HG02885 (cell line): Measurements from ENCODE around the gene VTA1.
"Not testable (repeated sequence)": the region's sequence is repeated elsewhere in the genome, so short reads cannot be mapped to it uniquely, and the experiment has no call there.

Source experiments
- ATAC-seq: cut with Tn5 transposase; IDR thresholded peaks from one replicate; pipeline ENCODE4 v1.9.1; 2021; ENCODE audit warnings: mild to moderate bottlenecking; ENCODE audit not compliant: unreplicated experiment, poor library complexity

VTA1 gene

DNA sequence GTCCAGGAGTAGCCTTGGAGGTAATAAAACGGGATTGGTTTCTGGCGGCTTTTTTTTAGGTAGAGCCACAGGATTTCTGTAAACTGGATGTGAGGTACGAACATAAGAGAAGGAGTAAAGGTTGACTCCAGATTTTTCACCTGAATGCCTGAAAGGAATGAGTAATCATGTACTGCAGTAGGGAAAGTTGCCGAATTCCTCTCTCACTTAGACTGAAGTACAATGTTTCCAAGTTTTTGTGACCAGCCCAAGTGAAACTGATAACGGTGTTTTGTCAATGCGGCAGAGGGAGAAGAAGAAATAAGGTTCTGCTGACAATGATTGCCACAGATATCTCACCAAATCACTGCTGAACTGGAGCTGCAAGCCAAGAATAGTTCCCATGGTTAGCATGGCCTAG, 75.0 kb downstream of the VTA1 start:
- no peak for ATAC-seq

DNA sequence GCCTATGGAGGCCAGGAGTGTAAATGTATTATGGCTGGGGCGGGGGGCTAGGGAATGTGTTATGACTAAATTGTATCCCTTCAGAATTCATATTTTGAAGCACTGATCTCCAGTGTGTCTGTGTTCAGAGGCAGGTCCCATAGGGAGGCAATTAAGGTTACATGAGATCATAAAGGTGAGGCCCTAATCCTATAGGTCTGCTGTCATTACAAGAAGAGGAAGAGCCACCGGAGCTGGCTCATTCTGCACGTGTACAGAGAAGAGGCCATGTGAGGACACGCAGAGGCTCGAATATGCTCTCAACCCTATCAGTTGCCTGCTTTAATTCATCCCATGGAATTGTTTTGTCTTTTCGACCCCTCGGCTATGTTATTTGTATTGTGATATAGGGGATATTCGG, 76.9 kb downstream of the VTA1 start:
- no peak for ATAC-seq

DNA sequence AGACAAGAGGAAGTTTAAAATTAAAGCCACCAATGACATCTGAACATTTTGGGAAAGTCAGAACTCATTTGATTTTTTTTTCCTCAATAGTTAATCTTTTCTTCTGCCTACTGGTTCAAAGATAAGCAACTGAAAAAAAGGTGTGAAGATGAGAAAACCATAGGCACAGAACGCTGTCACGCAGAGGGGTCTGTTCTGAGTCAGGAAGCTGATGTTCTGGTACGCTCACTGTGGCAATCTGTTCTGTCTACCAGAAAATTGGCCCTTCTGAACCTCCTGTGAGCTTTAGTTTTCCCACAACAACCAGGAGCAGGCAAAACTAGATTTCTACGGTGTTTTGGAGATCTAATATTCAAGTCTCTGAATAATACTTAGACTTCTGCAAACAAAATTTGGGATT, 78.1 kb downstream of the VTA1 start:
- no peak for ATAC-seq

DNA sequence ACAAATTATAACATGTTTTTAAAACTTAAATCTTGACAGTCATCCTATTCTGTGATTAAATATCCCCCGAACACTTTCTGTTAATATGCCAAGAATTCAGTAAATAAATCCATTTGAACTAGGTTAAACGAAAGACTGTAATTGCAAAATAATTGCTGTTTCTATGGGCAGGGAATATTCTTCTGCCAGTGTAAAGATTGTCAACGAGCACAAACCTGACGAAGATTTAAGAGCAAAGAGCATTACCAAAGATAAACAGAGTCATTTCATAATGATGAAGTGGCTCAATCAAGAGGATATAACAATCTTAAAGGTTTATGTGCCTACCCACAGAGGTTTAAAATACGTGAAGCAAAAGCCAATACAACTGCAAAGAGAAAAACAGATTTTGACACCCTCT, 78.5 kb downstream of the VTA1 start:
- no peak for ATAC-seq

DNA sequence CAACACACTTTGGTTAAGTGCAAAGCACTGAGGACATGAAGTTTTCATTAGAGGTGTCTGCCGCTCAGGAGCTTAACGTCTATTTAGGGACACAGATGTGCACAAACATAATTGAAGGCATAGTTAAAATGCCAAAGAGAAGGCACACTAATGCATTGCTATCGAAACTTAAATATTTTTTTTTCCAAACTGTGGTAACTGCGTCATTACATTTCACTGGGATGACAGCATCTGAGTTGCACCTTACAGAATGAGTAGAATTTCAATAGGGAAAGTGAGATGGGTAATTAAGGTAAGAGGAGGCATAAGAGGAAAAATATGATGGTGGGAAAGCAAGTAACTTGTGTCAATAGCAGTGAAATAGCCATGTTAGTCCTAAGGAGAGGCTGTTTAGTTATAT, 79.7 kb downstream of the VTA1 start:
- no peak for ATAC-seq

DNA sequence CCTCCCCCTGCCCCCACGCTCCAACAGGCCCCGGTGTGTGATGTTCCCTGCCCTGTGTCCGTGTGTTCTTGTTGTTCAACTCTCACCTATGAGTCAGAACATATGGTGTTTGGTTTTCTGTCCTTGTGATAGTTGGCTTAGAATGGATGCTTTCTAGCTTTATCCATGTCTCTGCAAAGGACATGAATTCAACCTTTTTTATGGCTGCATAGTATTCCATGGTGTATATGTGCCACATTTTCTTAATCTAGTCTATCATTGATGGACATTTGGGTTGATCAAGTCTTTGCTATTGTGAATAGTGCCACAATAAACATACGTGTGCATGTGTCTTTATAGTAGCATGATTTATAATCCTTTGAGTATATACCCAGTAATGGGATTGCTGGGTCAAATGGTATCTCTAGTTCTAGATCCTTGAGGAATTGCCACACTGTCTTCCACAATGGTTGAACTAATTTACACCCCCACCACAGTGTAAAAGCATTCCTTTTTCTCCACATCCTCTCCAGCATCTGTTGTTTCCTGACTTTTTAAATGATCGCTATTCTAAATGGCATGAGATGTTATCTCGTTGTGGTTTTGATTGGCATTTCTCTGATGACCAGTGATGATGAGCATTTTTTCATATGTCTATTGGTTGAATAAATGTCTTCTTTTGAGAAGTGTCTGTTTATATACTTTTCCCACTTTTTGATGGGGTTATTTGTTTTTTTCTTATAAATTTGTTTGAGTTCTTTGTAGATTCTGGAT, 82.6 kb downstream of the VTA1 start:
- ATAC-seq = not testable (repeated sequence)

DNA sequence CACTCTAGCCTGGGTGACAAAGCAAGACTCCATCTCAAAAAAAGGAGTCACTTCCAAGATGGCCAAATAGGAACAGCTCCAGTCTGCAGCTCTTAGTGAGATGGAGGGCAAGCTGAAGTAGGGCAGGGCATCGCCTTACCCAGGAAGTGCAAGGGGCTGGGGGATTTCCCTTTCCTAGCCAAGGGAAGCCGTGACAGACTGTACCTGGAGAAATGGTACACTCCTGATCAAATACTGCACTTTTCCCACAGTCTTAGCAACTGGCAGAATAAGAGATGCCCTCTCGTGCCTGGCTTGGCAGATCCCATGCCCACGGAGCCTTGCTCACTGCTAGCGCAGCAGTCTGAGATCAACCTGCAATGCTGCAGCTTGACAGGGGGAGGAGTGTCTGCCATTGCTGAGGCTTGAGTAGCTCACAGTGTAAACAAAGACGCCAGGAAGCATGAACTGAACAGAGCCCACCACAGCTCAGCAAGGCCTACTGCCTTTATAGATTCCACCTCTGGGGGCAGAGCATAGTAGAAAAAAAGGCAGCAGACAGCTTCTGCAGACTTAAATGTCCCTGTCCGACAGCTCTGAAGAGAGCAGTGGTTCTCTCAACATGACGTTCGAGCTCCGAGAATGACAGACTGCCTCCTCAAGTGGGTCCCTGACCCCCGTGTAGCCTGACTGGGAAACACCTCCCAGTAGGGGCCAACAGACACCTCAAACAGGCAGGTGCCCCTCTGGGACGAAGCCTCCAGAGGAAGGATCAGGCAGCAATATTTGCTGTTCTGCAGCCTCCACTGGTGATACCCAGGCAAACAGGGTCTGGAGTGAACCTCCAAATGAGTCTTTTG, 85.4 kb downstream of the VTA1 start:
- ATAC-seq = not testable (repeated sequence)

DNA sequence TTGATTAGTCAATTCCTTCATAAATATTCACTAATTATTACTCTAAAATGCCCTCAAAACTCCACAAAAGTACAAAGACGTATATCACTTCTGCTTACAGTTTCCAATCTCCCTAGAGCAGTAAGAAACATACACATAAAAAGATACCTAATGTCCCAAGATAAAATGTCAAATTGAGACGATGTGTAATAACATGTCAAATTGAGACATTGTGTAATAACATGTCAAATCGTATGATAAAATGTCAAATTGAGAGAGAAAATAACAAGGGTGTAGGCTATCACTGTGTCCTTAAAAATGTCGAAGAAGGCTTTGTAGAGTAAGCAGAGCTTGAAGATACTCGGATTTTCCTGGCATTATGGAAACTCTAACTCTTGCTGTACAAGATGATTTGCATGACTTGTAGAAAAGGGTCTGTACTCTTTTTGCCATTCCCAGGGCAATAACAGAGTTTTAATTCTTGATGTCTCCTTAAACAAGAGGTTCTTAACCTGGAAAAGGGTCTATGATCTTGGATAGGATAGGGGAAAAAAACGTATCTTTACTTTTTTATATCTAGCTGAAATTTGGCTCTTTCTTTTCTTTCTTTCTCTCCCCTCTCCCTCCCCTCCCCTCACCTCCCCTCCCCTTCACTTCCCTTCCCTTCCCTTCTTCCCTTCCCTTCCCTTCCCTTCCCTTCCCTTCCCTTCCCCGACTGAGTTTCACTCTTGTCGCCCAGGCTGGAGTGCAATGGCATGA, 87.1 kb downstream of the VTA1 start:
- ATAC-seq = no peak

DNA sequence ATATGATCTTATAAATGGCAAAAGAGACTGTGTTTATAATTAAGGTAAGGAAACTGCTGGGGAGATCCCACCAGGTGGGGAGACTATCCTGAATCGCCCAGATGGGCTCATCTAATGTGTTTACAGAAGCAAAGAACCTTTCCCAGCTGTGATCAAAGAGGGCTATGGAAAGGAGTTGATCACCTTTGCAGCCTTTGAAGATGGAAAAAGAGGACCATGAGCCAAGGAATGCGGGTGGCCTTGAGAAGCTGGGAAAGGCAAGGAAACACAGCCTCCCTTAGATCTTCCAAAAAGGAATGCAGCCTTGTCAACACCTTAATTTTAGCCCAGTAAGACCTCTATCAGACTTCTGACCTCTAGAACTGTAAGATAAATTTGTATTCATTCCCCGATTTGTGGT, 88.2 kb downstream of the VTA1 start:
- no peak for ATAC-seq

DNA sequence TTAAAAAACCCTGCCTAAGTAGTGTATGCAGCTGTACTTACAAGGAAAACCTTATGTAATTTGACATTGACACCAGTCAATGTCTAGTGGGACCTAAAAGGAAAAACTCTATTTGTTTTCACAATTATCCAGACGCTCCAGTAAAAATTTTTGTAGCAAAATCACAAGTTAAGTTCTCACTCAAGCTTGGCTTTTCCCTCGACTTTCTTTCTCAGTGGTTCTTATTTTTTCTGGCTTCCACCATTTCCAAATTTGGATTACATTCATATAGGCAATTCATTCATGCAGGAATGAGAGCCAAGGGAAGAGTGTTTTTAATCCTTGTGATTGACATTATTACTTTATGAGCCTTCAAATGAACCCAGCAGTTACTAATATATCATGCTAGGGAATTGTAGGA, 88.7 kb downstream of the VTA1 start:
- no peak for ATAC-seq

DNA sequence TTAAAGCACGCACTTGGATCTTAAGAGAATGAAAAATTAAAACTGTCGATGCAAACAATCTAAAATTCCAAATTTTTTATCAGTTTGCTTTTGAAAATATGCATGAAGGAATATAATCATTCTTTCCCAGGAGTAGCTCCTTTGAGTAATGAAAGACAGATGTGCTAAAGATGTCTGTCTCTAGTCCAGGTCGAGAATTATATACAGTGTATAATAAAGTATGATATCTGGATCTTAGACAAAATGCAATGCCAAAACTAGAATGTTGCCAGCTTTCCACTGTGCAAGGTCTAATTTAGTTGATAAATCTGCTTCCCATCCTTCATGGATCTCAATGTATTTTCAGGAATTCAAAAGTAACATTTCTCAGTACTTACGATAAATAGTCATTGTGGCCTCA, 89.6 kb downstream of the VTA1 start:
- ATAC-seq = no peak

DNA sequence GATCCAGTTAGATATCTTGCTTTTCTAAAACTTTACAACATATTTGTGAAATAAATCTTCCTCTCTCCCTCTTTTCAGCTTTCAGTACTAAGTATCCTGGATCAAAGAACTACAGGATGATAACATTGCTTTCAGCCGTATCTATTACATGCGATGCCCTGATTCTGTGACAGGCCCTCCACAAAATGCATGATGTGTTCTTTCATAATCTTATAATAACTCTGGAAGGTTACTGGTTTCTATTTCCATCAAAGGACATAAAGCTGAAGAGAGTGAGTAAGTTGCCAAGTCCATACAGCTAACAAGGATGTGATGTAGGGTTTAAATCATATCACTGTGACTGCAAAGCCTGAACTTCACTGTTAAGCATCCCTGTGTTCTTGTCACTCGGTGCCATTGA, 91.8 kb downstream of the VTA1 start:
- no peak for ATAC-seq

DNA sequence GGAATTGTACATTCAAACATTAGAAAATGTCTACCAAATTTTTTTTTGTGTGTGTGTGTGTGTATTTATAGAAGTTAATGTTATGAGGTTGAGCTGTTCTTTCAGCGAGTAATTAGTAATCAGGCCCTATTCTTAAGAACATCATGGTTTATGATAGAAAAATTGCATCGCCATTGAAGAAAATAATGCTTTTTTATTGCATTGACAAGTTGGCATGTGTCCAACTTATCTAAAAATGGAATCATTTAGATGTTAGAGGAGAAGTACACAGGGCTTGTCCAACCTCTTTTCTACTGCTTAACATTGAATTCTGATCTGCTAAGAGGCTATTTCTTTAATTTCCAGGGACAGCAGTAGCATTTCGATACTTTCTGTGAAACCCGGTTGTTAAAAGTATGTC, 93.1 kb downstream of the VTA1 start:
- no peak for ATAC-seq

DNA sequence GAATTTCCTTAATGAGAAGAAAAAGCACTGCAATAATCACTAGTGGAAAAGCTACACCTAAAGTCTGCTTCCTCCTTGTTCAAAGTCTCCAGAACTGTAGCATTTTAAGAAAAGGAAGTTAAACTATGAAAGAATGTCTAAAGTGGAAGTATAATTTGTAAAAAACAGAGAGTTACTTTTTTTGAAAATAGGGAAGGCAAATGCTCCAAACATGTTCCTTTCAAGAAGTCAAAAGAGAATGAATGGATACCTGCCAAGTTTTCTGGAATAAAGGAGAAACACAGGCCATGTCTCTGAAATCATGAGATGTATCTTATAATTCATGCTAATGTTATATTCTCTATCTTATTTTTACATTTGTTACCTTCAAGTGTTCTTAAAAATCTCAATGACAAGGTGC, 94.0 kb downstream of the VTA1 start:
- no peak for ATAC-seq

DNA sequence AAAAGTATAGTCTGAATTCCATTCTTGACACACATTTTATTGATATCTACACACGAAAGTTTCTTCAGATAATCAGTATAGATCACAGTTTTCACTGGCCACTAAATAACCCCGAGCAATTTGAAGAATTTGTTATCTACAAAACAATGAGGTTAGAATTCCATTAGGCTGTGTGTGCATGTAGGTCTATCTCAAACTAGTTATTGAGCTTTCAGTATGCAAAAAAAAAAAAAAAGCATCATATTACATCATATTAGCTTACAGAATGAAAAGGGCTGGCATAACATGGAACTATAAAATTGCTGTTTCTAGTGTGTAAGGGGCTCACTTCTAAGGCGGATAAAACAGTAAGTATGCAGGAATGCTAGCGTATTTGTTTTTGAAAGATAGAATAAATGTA, 95.2 kb downstream of the VTA1 start:
- ATAC-seq = no peak

DNA sequence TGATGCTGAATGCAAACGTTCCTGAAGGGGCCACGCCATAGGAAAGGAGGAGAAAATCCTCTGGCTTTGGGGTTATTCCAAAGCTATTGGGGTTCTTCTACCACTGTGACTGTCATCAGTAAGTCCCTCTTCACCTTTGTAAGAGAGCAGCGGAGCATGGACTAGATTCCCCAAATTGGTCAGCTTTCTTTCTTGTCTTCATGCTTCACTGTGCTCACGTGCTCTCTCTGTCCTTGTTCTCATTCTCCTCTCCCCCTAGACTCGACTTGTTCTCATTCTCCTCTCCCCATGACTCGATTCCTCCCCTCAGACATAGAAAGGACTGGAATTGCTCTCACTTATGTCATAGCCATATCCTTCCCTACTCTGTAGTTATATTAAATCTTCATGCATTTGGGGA, 99.9 kb downstream of the VTA1 start:
- ATAC-seq = peak; percentile 91

DNA sequence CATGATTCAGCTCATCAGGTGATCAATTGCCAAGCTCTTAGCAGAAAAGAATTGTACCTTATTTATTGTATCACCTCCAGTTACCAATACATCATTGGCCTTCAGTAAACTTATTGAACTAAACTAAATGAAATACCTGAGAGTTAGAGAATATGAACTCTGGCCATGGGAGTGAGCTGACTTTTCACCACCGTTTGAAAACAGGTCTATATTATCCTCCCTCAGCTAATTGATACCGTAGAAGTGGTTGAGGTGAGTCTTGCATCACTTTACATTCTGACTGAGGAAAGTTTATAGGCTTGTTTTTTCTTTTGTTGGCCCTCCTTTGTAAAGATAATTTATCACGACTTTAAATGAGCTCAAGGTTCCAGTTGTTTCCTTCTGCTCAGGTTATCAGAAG, 102.2 kb downstream of the VTA1 start:
- no peak for ATAC-seq

DNA sequence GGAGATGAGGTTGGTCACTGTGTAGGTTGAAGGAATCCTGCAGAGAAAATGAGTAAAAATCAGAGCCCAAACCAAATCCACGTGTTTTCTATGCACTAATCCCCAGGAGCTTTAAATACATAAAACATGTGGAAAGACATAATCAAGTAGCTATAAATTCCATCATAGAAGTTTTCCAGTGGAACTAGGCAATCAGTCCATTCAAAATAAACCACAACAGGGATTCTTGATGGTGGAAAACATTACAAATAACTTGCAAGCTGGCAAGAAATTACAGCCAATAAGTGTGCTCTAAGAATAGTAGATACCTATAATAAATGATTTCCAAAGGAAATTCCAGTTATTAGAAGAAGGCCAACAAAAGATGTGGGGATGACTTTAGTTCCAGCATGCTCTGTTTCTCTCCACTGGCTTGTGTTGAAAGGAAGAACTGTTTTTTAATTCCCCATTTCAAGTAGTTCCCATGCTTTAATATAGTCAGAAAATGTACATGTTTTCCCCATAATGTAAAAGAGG, 104.9 kb downstream of the VTA1 start:
- ATAC-seq = no peak

DNA sequence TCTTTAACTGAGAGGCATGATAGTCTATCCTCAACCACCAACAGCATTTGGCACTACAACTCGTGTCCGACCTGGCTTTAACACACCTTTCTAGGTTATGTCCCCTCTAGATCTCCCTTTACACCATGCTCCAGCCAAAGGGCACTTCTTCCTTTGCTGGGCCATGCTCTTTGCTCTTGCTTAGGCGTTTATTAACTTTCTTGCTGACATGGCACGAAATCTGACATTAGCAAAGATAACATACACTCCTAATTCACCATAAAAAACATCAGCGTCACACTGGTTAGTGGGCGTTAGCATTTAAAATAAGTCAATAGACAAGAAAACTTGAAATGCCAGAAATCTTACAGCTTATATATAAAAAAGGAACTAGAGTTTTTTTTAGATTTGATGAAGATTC, 107.5 kb downstream of the VTA1 start:
- ATAC-seq = no peak

DNA sequence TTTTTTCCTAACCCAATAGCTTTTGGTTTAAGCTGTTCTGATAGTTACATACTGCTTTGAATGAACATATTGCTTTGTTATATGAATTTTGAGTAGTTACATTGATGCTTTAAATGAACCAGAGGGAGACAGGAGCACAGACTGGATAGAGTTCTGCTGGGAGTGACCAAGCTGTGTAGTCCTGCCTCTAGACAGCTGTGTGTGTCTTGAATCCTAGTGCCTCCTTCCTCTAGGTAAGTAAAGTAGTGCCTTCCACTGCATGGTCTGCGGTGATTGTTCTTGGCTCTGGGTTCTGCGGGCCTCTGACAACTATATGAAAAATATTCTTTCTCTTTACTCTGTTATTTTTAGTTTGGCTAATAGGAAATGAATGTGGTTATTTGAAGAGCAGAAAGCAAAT, 108.7 kb downstream of the VTA1 start:
- no peak for ATAC-seq

DNA sequence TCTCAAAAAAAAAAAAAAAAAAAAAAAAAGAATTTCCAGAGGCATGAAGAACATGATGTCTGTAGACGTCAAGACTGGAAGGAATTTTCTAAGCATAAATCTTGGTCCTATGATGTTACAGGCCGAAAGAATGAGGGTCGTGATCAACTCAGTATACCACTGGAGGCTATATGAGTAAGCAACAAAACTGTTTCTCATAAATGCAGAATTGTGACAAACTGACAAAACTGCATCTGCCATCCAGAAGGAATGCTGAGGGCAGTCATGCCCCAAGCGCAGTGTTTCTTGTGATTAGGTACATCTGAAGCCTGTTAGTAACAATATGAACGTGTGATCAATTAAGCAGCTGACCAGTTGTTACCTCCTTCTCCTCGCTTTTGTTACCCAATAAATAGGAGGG, 111.2 kb downstream of the VTA1 start:
- no peak for ATAC-seq
